Uterus (tissue), 2 donors: ENCODE measurements around the gene MLNR.

Source experiments
- CTCF ChIP-seq, 4 experiments: fragments of 200-600 bp in 2 of 4; fragments of 450-650 bp in 2 of 4; sonication (generic) in 2 of 4; IDR thresholded peaks; one replicate each; pipeline ENCODE4 v1.5.1; 2016 to 2019; ENCODE audit warnings: antibody characterized with exemption in 4 of 4, mild to moderate bottlenecking in 2 of 4, moderate library complexity in 1 of 4
- POLR2A ChIP-seq, 2 donors: fragments of 450-650 bp; IDR thresholded peaks; one replicate each; pipeline ENCODE4 v1.6.1; 2016; ENCODE audit warnings: antibody characterized with exemption in 2 of 2, mild to moderate bottlenecking in 1 of 2, moderate library complexity in 1 of 2

- no peak for TF ChIP-seq CTCF (IDR thresholded peaks at IDR 0.05)
- no peak for TF ChIP-seq POLR2A (IDR thresholded peaks at IDR 0.05)
These were observed 3.8 kb upstream of the MLNR start for GRCh38 chr13:49216334-49216733.
